ENCODE measurements around the gene GTF3C2.

Gene GTF3C2

DNA sequence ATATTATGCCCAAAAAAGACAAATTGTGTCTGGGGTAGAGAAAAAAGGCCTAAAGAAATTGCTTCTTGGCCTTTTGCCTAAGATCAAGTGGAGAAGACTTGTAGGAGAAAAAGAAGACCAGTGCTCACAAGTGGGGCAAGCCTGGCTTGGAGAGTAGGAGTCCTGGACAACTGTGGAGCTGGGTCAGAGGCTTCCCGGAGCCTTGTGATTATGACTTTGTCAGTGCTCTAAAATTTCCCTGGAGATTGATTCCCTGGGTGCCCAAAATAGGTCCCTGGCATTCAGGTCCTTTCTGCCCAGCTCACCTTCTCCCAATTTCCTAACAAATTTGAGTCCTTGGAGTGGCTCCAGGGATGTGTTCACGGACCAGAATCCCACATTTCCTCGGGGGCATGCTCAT is 75.1 kb downstream of the GTF3C2 start:
- peaks cover 3% of the 10 kb centered on the region for H3K27me3 ChIP-seq (replicated peaks; ENCODE audit: control insufficient read depth, insufficient read depth, low read length)
- H3K4me3 ChIP-seq (replicated peaks; ENCODE audit: low read depth, low read length), result no peak overlapping the region

GRCh38 chr2:27280826-27281225 is 75.7 kb downstream of the GTF3C2 start:
- TF ChIP-seq CTCF (IDR thresholded peaks at IDR 0.05; ENCODE audit: insufficient read depth, low read length, poor library complexity, severe bottlenecking), result no peak
- Histone ChIP-seq H3K36me3 (ENCODE audit: control insufficient read depth, insufficient read depth, low read length) (no peaks in the 10 kb centered on the region), H3K4me3 (replicated peaks; ENCODE audit: low read depth, low read length) (no peak overlapping the region), H3K27me3 (replicated peaks; ENCODE audit: control insufficient read depth, insufficient read depth, low read length) (peaks cover 3% of the 10 kb centered on the region)
- no peak for DNase-seq (ENCODE audit: extremely low read depth, insufficient read length)

More for the DNA sequence above, 75.1 kb downstream of the GTF3C2 start:
- no peak for TF ChIP-seq CTCF (IDR thresholded peaks at IDR 0.05; ENCODE audit: insufficient read depth, low read length, poor library complexity, severe bottlenecking)
- H3K36me3 ChIP-seq (ENCODE audit: control insufficient read depth, insufficient read depth, low read length), result no peaks in the 10 kb centered on the region
- no peak for DNase-seq (ENCODE audit: extremely low read depth, insufficient read length)

- TF ChIP-seq CTCF (IDR thresholded peaks at IDR 0.05; ENCODE audit: insufficient read depth, low read length, poor library complexity, severe bottlenecking), result no peak
- DNase-seq (ENCODE audit: extremely low read depth, insufficient read length), result no peak
Observed at GRCh38 chr2:27278010-27278409, 78.6 kb downstream of the GTF3C2 start.

More at GRCh38 chr2:27278010-27278409, 78.6 kb downstream of the GTF3C2 start:
- Histone ChIP-seq H3K4me3 (replicated peaks; ENCODE audit: low read depth, low read length) (no peak overlapping the region), H3K27me3 (replicated peaks; ENCODE audit: control insufficient read depth, insufficient read depth, low read length) (peaks cover 3% of the 10 kb centered on the region), H3K36me3 (ENCODE audit: control insufficient read depth, insufficient read depth, low read length) (no peaks in the 10 kb centered on the region)
